SIG-M5 (cell line): ENCODE measurements around the gene MEGF6.

Experiments used
- DNase-seq: peaks from one replicate; lab custom pipeline; 2025; lab: John Stamatoyannopoulos, UW

Gene MEGF6

GRCh38 chr1:3644273-3644672 lies 33.0 kb upstream of the MEGF6 start:
- DNase-seq = no peak

- no peak for DNase-seq
Observed at GRCh38 chr1:3642919-3643675, 31.8 kb upstream of the MEGF6 start.

- DNase-seq = no peak
Observed at GRCh38 chr1:3641816-3642215, 30.5 kb upstream of the MEGF6 start.

- no peak for DNase-seq
Observed at GRCh38 chr1:3641046-3641760, 29.9 kb upstream of the MEGF6 start.

GRCh38 chr1:3640121-3640837 lies 29.0 kb upstream of the MEGF6 start:
- no peak for DNase-seq

- no peak for DNase-seq
Observed at GRCh38 chr1:3639397-3639911, 28.1 kb upstream of the MEGF6 start.

- DNase-seq = no peak
Observed at GRCh38 chr1:3638676-3639075, 27.4 kb upstream of the MEGF6 start.

- no peak for DNase-seq
Observed at GRCh38 chr1:3638027-3638426, 26.7 kb upstream of the MEGF6 start.

GRCh38 chr1:3636531-3636930 lies 25.2 kb upstream of the MEGF6 start:
- no peak for DNase-seq

GRCh38 chr1:3636080-3636479 lies 24.8 kb upstream of the MEGF6 start:
- no peak for DNase-seq

- DNase-seq = no peak
Observed at GRCh38 chr1:3634059-3634800, 22.9 kb upstream of the MEGF6 start.

- DNase-seq = no peak
Observed at GRCh38 chr1:3633344-3634058, 22.2 kb upstream of the MEGF6 start.

GRCh38 chr1:3632716-3633343 lies 21.5 kb upstream of the MEGF6 start:
- DNase-seq = no peak

- DNase-seq = no peak
Observed at GRCh38 chr1:3632298-3632697, 21.0 kb upstream of the MEGF6 start.

- no peak for DNase-seq
Observed at GRCh38 chr1:3631320-3632260, 20.3 kb upstream of the MEGF6 start.

GRCh38 chr1:3630914-3631313 lies 19.6 kb upstream of the MEGF6 start:
- DNase-seq = no peak

GRCh38 chr1:3630161-3630611 lies 18.9 kb upstream of the MEGF6 start:
- no peak for DNase-seq

- no peak for DNase-seq
Observed at GRCh38 chr1:3629561-3630160, 18.4 kb upstream of the MEGF6 start.

- no peak for DNase-seq
Observed at GRCh38 chr1:3628445-3628844, 17.1 kb upstream of the MEGF6 start.
